HG02678 (cell line): ENCODE measurements around the gene NEDD9.

Experiments
- ATAC-seq: cut with Tn5 transposase; IDR thresholded peaks from one replicate; pipeline ENCODE4 v1.9.1; 2021; ENCODE audit warnings: mild to moderate bottlenecking, moderate library complexity; ENCODE audit not compliant: unreplicated experiment

NEDD9 gene

GRCh38 chr6:11183761-11184362, 48.6 kb downstream of the NEDD9 start:
- no peak for ATAC-seq

GRCh38 chr6:11181478-11182136, 50.9 kb downstream of the NEDD9 start:
- ATAC-seq: no peak

GRCh38 chr6:11179419-11180202, 52.9 kb downstream of the NEDD9 start:
- ATAC-seq: no peak

GRCh38 chr6:11179088-11179418, 53.4 kb downstream of the NEDD9 start:
- ATAC-seq: no peak

GRCh38 chr6:11177271-11177670, 55.2 kb downstream of the NEDD9 start:
- no peak for ATAC-seq

GRCh38 chr6:11174242-11174611, 58.2 kb downstream of the NEDD9 start:
- ATAC-seq: no peak

- ATAC-seq: no peak
Measured at GRCh38 chr6:11172501-11173327, 59.8 kb downstream of the NEDD9 start.

GRCh38 chr6:11171952-11172351, 60.5 kb downstream of the NEDD9 start:
- no peak for ATAC-seq

GRCh38 chr6:11168091-11168635, 64.3 kb downstream of the NEDD9 start:
- ATAC-seq: no peak

- no peak for ATAC-seq
Measured at GRCh38 chr6:11166948-11167347, 65.5 kb downstream of the NEDD9 start.

GRCh38 chr6:11164717-11165646, 67.5 kb downstream of the NEDD9 start:
- no peak for ATAC-seq

GRCh38 chr6:11163932-11164331, 68.5 kb downstream of the NEDD9 start:
- peak; percentile 57 for ATAC-seq

- no peak for ATAC-seq
Measured at GRCh38 chr6:11162262-11162661, 70.2 kb downstream of the NEDD9 start.

GRCh38 chr6:11161031-11161956, 71.2 kb downstream of the NEDD9 start:
- ATAC-seq: no peak

- no peak for ATAC-seq
Measured at GRCh38 chr6:11160199-11160598, 72.3 kb downstream of the NEDD9 start.

GRCh38 chr6:11155589-11155988, 76.9 kb downstream of the NEDD9 start:
- ATAC-seq: no peak

GRCh38 chr6:11153447-11153846, 79.0 kb downstream of the NEDD9 start:
- no peak for ATAC-seq

- no peak for ATAC-seq
Measured at GRCh38 chr6:11152581-11152980, 79.9 kb downstream of the NEDD9 start.

GRCh38 chr6:11151488-11151887, 81.0 kb downstream of the NEDD9 start:
- ATAC-seq: no peak
